Sigmoid colon (tissue), 7 donors: ENCODE data around the gene CTSF. TPM values are rescaled to one million over a fixed set of nuclear protein-coding genes. Genes with fewer than 3 reads are reported as not detected.

ENCODE experiments used
- DNase-seq: peaks from one replicate; pipeline ENCODE4 v3.0.0-alpha.2; 2019
- H3K27ac ChIP-seq, 4 donors: fragments of 200-600 bp; sonication (generic); one replicate each; pipeline ENCODE4 v1.5.1; 2016 to 2019; ENCODE audit warnings: mild to moderate bottlenecking in 1 of 4
- H3K27me3 ChIP-seq, 3 donors: fragments of 200-600 bp; sonication (generic); one replicate each; pipeline ENCODE4 v1.5.1; 2019; ENCODE audit warnings: mild to moderate bottlenecking in 1 of 3
- H3K36me3 ChIP-seq, 4 donors: fragments of 200-600 bp; sonication (generic); one replicate each; pipeline ENCODE4 v1.5.1; 2016 to 2019
- H3K4me1 ChIP-seq, 4 donors: fragments of 200-600 bp; sonication (generic); one replicate each; pipeline ENCODE4 v1.5.1; 2017 to 2019
- H3K4me3 ChIP-seq, 4 donors: fragments of 200-600 bp; sonication (generic); one replicate each; pipeline ENCODE4 v1.5.1; 2017 to 2019; ENCODE audit warnings: mild to moderate bottlenecking in 2 of 4, moderate library complexity in 1 of 4
- H3K9me3 ChIP-seq, 4 donors: fragments of 200-600 bp in 3 of 4; sonication (generic) in 3 of 4; one replicate each; pipeline versions ENCODE4 v1.5.1 to v1.6.1; 2013 to 2019
- CTCF ChIP-seq, 4 experiments: fragments of 450-650 bp in 3 of 4; fragments of 200-600 bp in 1 of 4; IDR thresholded peaks; one replicate each; pipeline ENCODE4 v1.5.1; 2016 to 2019; ENCODE audit warnings: antibody characterized with exemption in 4 of 4, mild to moderate bottlenecking in 3 of 4, moderate library complexity in 2 of 4
- EP300 ChIP-seq, 4 donors: sonication (generic); formaldehyde crosslinking; IDR thresholded peaks; one replicate each; pipeline ENCODE4 v1.6.1; 2017; ENCODE audit warnings: antibody characterized with exemption in 4 of 4
- POLR2A ChIP-seq, 2 donors: fragments of 450-650 bp; IDR thresholded peaks; one replicate each; pipeline ENCODE4 v1.6.1; 2016; ENCODE audit warnings: antibody characterized with exemption in 2 of 2, mild to moderate bottlenecking in 2 of 2, moderate library complexity in 2 of 2
- POLR2AphosphoS5 ChIP-seq, 4 donors: sonication (generic); formaldehyde crosslinking; IDR thresholded peaks; one replicate each; pipeline ENCODE4 v1.6.1; 2017; ENCODE audit warnings: antibody characterized with exemption in 4 of 4
- WGBS, 2 donors: extraction: QIAGEN DNeasy Blood & Tissue Kit; methylation state at CpG; one replicate each; pipeline ENCODE4 v1.1.7; 2013; 5-methylcytosine and 5-hydroxymethylcytosine counted together
- intact Hi-C: fragments of 100-400 bp; cut with DNase I; formaldehyde crosslinking; loops from one replicate; pipeline ENCODE4 v1.15.1; 2023
- polyA plus RNA-seq, 3 donors: library from polyadenylated mRNA; stranded (reverse); fragments of 200-250 nt; gene quantifications; one replicate each; pipeline ENCODE4 v1.2.3, GENCODE V29; 2013
- total RNA-seq, 4 donors: library from RNA; depleted of rRNA; stranded (reverse); fragments of >200 nt; gene quantifications; one replicate each; pipeline ENCODE4 v1.1.0, GENCODE V29; 2016
- donor health status: healthy with polysubstance abuse.
- donor health status: Bipolar disorder and iron deficiency.
- donor health status: healthy.

Gene CTSF
- total and polyA plus RNA-seq, 7 donors: 3.5 to 170 (median 121) TPM

GRCh38 chr11:66549696-66550095 lies 18.7 kb downstream of the CTSF start:
- WGBS, 2 donors: 73 to 89% methylated on average over 3 of the region's 3 CpGs
- intact Hi-C loops: no loop called here
- H3K36me3 ChIP-seq: no peaks in the 10 kb centered on the region
- no peaks in the 10 kb centered on the region for H3K9me3 ChIP-seq
- H3K27me3 ChIP-seq: no peaks in the 10 kb centered on the region
- no peak for DNase-seq
- no peak overlapping the region for H3K27ac ChIP-seq
- peaks cover 0 to 20% (median 16%) of the 10 kb centered on the region in 4 donors for H3K4me1 ChIP-seq
- no peak for TF ChIP-seq POLR2A (IDR thresholded peaks at IDR 0.05)
- TF ChIP-seq EP300 (IDR thresholded peaks at IDR 0.05): no peak
- no peak for TF ChIP-seq POLR2AphosphoS5 (IDR thresholded peaks at IDR 0.05)
- no peak for TF ChIP-seq CTCF (IDR thresholded peaks at IDR 0.05)
- H3K4me3 ChIP-seq: no peak overlapping the region

GRCh38 chr11:66548774-66549630 lies 19.4 kb downstream of the CTSF start:
- H3K4me3 ChIP-seq: no peak overlapping the region
- no peaks in the 10 kb centered on the region for H3K36me3 ChIP-seq
- no peak for DNase-seq
- peaks cover 0 to 26% (median 18%) of the 10 kb centered on the region in 4 donors for H3K4me1 ChIP-seq
- H3K27ac ChIP-seq: no peak overlapping the region
- no peaks in the 10 kb centered on the region for H3K9me3 ChIP-seq
- intact Hi-C loops: no loop called here
- H3K27me3 ChIP-seq: no peaks in the 10 kb centered on the region
- TF ChIP-seq POLR2A (IDR thresholded peaks at IDR 0.05): no peak
- no peak for TF ChIP-seq EP300 (IDR thresholded peaks at IDR 0.05)
- no peak for TF ChIP-seq CTCF (IDR thresholded peaks at IDR 0.05)
- TF ChIP-seq POLR2AphosphoS5 (IDR thresholded peaks at IDR 0.05): no peak
- 44 to 58% methylated on average over 16 of the region's 16 CpGs for WGBS, 2 donors

GRCh38 chr11:66548041-66548440 lies 20.4 kb downstream of the CTSF start:
- Histone ChIP-seq H3K9me3 (no peaks in the 10 kb centered on the region), H3K4me3 (no peak overlapping the region), H3K27me3 (no peaks in the 10 kb centered on the region), H3K4me1 (peaks cover 0 to 36% (median 27%) of the 10 kb centered on the region in 4 donors), H3K27ac (no peak overlapping the region), H3K36me3 (no peaks in the 10 kb centered on the region)
- WGBS, 2 donors: 27 to 48% methylated on average over 11 of the region's 11 CpGs
- intact Hi-C loops: no loop called here
- no peak for TF ChIP-seq POLR2AphosphoS5 (IDR thresholded peaks at IDR 0.05)
- TF ChIP-seq POLR2A (IDR thresholded peaks at IDR 0.05): no peak
- TF ChIP-seq EP300 (IDR thresholded peaks at IDR 0.05): no peak
- no peak for TF ChIP-seq CTCF (IDR thresholded peaks at IDR 0.05)
- DNase-seq: no peak

- TF ChIP-seq POLR2A (IDR thresholded peaks at IDR 0.05): no peak
- no peak for TF ChIP-seq EP300 (IDR thresholded peaks at IDR 0.05)
- TF ChIP-seq POLR2AphosphoS5 (IDR thresholded peaks at IDR 0.05): no peak
- TF ChIP-seq CTCF (IDR thresholded peaks at IDR 0.05): no peak
- H3K4me3 ChIP-seq: no peak overlapping the region
- peaks cover 0 to 4% (median 0%) of the 10 kb centered on the region in 4 donors for H3K36me3 ChIP-seq
- no peaks in the 10 kb centered on the region for H3K27me3 ChIP-seq
- intact Hi-C loops: no loop called here
- H3K27ac ChIP-seq: peak overlapping the region in 2 of 4 donors; percentile 81 to 88
- no peak for DNase-seq
- peaks cover 0 to 36% (median 27%) of the 10 kb centered on the region in 4 donors for H3K4me1 ChIP-seq
- 41 to 49% methylated on average over 5 of the region's 5 CpGs for WGBS, 2 donors
- no peaks in the 10 kb centered on the region for H3K9me3 ChIP-seq
Observed at GRCh38 chr11:66547662-66548009, 20.8 kb downstream of the CTSF start.
